A549 (cell line): ENCODE results near the gene GSC2. TPM values are rescaled to one million over a fixed set of nuclear protein-coding genes. Genes with fewer than 3 reads are reported as not detected.

Experiments
- ATAC-seq, 2 experiments: fragments of 200-7000 bp in 1 of 2; fragments of >200 bp in 1 of 2; cut with Nextera tagmentation in 1 of 2; cut with Tn5 transposase in 1 of 2; 3 replicates each; pipeline versions ENCODE4 v1.8.0 to v1.9.1; 2018 to 2020; ENCODE audit warnings: mild to moderate bottlenecking in 1 of 2, moderate library complexity in 1 of 2
- CTCF ChIA-PET: fragments of 300-600 bp; sonication (Branson Sonifier 250); formaldehyde crosslinking; extraction: SDS; loops from one replicate; lab custom pipeline; 2021; ENCODE audit warnings: antibody characterized with exemption, inconsistent platforms; lab: Yijun Ruan, JAX
- POLR2A ChIA-PET: fragments of 350-600 bp; formaldehyde crosslinking; extraction: SDS; loops from one replicate; lab custom pipeline; 2021; ENCODE audit warnings: antibody characterized with exemption, inconsistent platforms; lab: Yijun Ruan, JAX
- DNase-seq, 2 experiments: peaks; one replicate each; pipeline versions ENCODE4 v3.0.0 to v3.0.0-alpha.2; 2011 to 2016; ENCODE audit warnings: low read depth in 1 of 2, low spot score in 1 of 2
- FAIRE-seq: peaks from 2 replicates; lab custom pipeline; 2011; peaks lifted over from hg19 to GRCh38; lab: Jason Lieb, UNC
- H3K27ac ChIP-seq, 2 experiments: fragments of >200 bp; sonication (Bioruptor Twin); formaldehyde crosslinking; 3 replicates each; pipeline ENCODE4 v1.5.1; 2016 to 2017
- H3K4me1 ChIP-seq: fragments of >200 bp; sonication (Bioruptor Twin); formaldehyde crosslinking; 3 replicates; pipeline ENCODE4 v1.6.1; 2016
- H3K4me2 ChIP-seq: fragments of >200 bp; sonication (Bioruptor Twin); formaldehyde crosslinking; 3 replicates; pipeline ENCODE4 v1.6.1; 2016
- H3K4me3 ChIP-seq: fragments of >200 bp; sonication (Bioruptor Twin); formaldehyde crosslinking; 3 replicates; pipeline ENCODE4 v1.5.1; 2016
- H3K9me3 ChIP-seq: fragments of >200 bp; sonication (Bioruptor Twin); formaldehyde crosslinking; 3 replicates; pipeline ENCODE4 v1.6.1; 2016
- BCL3 ChIP-seq: fragments of >200 bp; sonication (Bioruptor Twin); formaldehyde crosslinking; IDR thresholded peaks from 3 replicates; pipeline ENCODE4 v1.6.1; 2016
- CBX8 ChIP-seq: fragments of 200-600 bp; sonication (generic); IDR thresholded peaks from 2 replicates; pipeline ENCODE4 v1.6.1; 2016
- CHD2 ChIP-seq: fragments of 150-350 bp; IDR thresholded peaks from 2 replicates; pipeline ENCODE4 v1.6.1; 2014; ENCODE audit warnings: low read length; ENCODE audit not compliant: partially characterized antibody
- CHD4 ChIP-seq: fragments of 200-600 bp; sonication (generic); IDR thresholded peaks from 2 replicates; pipeline ENCODE4 v1.6.1; 2016; ENCODE audit warnings: antibody characterized with exemption, mild to moderate bottlenecking, borderline replicate concordance
- EHF ChIP-seq: fragments of 250-450 bp; sonication (Bioruptor Pico); IDR thresholded peaks from 2 replicates; pipeline ENCODE4 v1.5.0; 2020; ENCODE audit warnings: mild to moderate bottlenecking
- EP300 ChIP-seq, 2 experiments: fragments of >200 bp; sonication (Bioruptor Twin); formaldehyde crosslinking; IDR thresholded peaks; 2 replicates in 1 of 2; 3 replicates in 1 of 2; pipeline ENCODE4 v1.6.1; 2016 to 2017
- FOSB ChIP-seq: fragments of 250-450 bp; sonication (Bioruptor Pico); IDR thresholded peaks from 2 replicates; pipeline ENCODE4 v1.5.0; 2020; ENCODE audit warnings: mild to moderate bottlenecking, moderate library complexity
- FOSL2 ChIP-seq, 2 experiments: fragments of 450-650 bp in 1 of 2; fragments of >200 bp in 1 of 2; sonication (Bioruptor Twin) in 1 of 2; formaldehyde crosslinking; IDR thresholded peaks; 2 replicates each; pipeline versions ENCODE4 v1.5.0 to v1.6.1; 2016 to 2020; ENCODE audit warnings: mild to moderate bottlenecking in 1 of 2, moderate library complexity in 1 of 2
- HDAC2 ChIP-seq: fragments of 200-600 bp; sonication (generic); IDR thresholded peaks from 2 replicates; pipeline ENCODE4 v1.6.1; 2016
- HEYL ChIP-seq: fragments of 250-450 bp; sonication (Bioruptor Pico); IDR thresholded peaks from 2 replicates; pipeline ENCODE4 v1.8.0; 2021; ENCODE audit warnings: mild to moderate bottlenecking, moderate library complexity
- HOXA7 ChIP-seq: fragments of 250-450 bp; sonication (Bioruptor Pico); IDR thresholded peaks from 2 replicates; pipeline ENCODE4 v1.5.0; 2020; ENCODE audit warnings: mild to moderate bottlenecking, moderate library complexity
- JUN ChIP-seq, 2 experiments: fragments of >200 bp; sonication (Bioruptor Twin); formaldehyde crosslinking; IDR thresholded peaks; 2 replicates in 1 of 2; 3 replicates in 1 of 2; pipeline ENCODE4 v1.6.1; 2016 to 2017
- MAFK ChIP-seq: fragments of 450-650 bp; IDR thresholded peaks from 2 replicates; pipeline ENCODE4 v1.6.1; 2014; ENCODE audit not compliant: partially characterized antibody
- MAX ChIP-seq: IDR thresholded peaks from 2 replicates; pipeline ENCODE4 v1.6.1; 2012
- MAZ ChIP-seq: fragments of 150-350 bp; IDR thresholded peaks from 2 replicates; pipeline ENCODE4 v1.6.1; 2014; ENCODE audit warnings: antibody characterized with exemption, low read depth, low read length, borderline replicate concordance
- NFE2L2 ChIP-seq: fragments of 150-350 bp; conservative IDR thresholded peaks from 2 replicates; pipeline ENCODE4 v1.6.1; 2014; ENCODE audit warnings: low read length
- PHF8 ChIP-seq: fragments of 200-600 bp; sonication (generic); IDR thresholded peaks from 2 replicates; pipeline ENCODE4 v1.6.1; 2016; ENCODE audit warnings: low read depth, mild to moderate bottlenecking, antibody characterized with exemption, moderate library complexity, borderline replicate concordance
- POLR2AphosphoS2 ChIP-seq: conservative IDR thresholded peaks from 2 replicates; pipeline ENCODE4 v1.6.1; 2012; ENCODE audit warnings: low read length, improper control_type of control experiment, inconsistent platforms
- REST ChIP-seq: fragments of 200-600 bp; sonication (generic); IDR thresholded peaks from 2 replicates; pipeline ENCODE4 v1.6.1; 2016; ENCODE audit warnings: antibody characterized with exemption, mild to moderate bottlenecking, moderate library complexity
- SMC3 ChIP-seq: fragments of >200 bp; sonication (Bioruptor Twin); formaldehyde crosslinking; IDR thresholded peaks from 3 replicates; pipeline ENCODE4 v1.6.1; 2018; ENCODE audit warnings: inconsistent platforms
- TP53 ChIP-seq: fragments of 250-450 bp; sonication (Bioruptor Pico); IDR thresholded peaks from 2 replicates; pipeline ENCODE4 v1.5.0; 2021; ENCODE audit warnings: mild to moderate bottlenecking, moderate library complexity
- ZSCAN20 ChIP-seq: fragments of 250-450 bp; sonication (Bioruptor Pico); IDR thresholded peaks from 2 replicates; pipeline ENCODE4 v1.8.0; 2022; ENCODE audit warnings: mild to moderate bottlenecking, moderate library complexity
- WGBS: methylation state at CpG from one replicate; pipeline ENCODE4 v1.1.6; 2017; ENCODE audit errors: missing lambda C conversion rate; 5-methylcytosine and 5-hydroxymethylcytosine counted together
- polyA plus RNA-seq, 4 experiments: library from polyadenylated mRNA; depleted of rRNA in 3 of 4; stranded (reverse); fragments of >200 nt; fragmentation: RNase III in 1 of 4; extraction: RNeasy Plus Mini Kit Qiagen cat#74134 plus additional on column Dnase treatment in 1 of 4; gene quantifications; 2 replicates in 3 of 4; 3 replicates in 1 of 4; pipeline ENCODE4 v1.2.3, GENCODE V29; 2011 to 2017
- TF ChIP-seq, protein P1 (sequence below): IDR thresholded peaks from 2 replicates; pipeline ENCODE4 v1.6.1; 2012; ENCODE audit warnings: low read depth, borderline replicate concordance
- TF ChIP-seq, protein P2 (sequence below): fragments of 250-450 bp; sonication (Bioruptor Pico); IDR thresholded peaks from 2 replicates; pipeline ENCODE4 v1.5.0; 2021; ENCODE audit warnings: mild to moderate bottlenecking, moderate library complexity, borderline replicate concordance
- TF ChIP-seq, protein P3 (sequence below): IDR thresholded peaks from 2 replicates; pipeline ENCODE4 v1.6.1; 2012
- TF ChIP-seq, protein P4 (sequence below): fragments of 250-450 bp; sonication (Bioruptor Pico); IDR thresholded peaks from 2 replicates; pipeline ENCODE4 v1.5.0; 2020; ENCODE audit warnings: low read depth, mild to moderate bottlenecking, moderate library complexity

The GSC2 gene
- polyA plus RNA-seq, 2 of the 4 experiments (the other 2 are of a cell fraction), result not detected

DNA sequence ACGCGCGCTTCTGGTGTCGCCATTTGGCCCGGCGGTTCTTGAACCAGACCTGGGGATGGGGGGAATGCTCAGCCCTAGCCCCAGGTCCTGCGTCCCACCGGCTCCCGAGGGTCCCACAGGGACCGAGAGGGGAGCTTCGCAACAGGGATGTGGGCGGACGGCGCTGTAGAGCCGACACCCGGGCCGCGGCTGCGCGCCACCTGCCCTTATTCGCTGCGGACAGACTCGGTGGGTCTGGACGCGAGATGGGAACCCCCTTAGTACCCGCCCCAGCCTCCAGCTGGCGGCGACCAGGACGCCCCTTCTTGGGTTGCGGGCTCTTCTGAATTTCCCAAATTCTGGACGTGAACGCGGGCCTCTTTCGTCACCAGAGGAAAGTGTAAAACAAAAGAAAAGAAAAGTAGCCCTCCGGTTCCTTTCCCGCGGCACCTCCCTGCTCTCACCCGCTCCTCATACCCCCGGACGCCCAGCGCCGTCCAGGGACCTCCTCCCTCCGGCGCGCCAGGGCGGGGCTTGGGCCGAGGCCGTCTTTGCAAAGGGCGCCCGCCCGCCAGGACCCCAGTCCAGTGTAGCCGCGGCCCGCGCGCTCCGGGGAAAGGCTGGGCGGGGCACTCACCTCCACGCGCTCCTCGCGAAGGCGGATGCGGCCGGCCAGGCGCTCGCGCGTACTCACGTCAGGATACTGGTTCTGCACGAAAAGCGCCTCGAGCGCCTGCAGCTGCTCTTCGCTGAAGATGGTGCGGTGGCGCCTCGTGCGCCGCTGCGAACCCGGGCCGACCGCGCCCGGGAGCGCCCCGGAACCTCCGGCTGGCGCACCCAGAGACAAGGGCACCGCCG is 827 bp downstream of the GSC2 start:
- peak overlapping the region in 1 of 2 experiments; percentile 51; a peak in 1 of 6 replicates for H3K27ac ChIP-seq
- no peak for TF ChIP-seq TP53 (CRISPR knock-in tag)
- TF ChIP-seq JUN (IDR thresholded peaks at IDR 0.05), result no peak
- TF ChIP-seq CHD4, result no peak
- TF ChIP-seq, protein P1, sequence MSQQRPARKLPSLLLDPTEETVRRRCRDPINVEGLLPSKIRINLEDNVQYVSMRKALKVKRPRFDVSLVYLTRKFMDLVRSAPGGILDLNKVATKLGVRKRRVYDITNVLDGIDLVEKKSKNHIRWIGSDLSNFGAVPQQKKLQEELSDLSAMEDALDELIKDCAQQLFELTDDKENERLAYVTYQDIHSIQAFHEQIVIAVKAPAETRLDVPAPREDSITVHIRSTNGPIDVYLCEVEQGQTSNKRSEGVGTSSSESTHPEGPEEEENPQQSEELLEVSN, result no peak; the same call in 1 of the 2 replicates
- TF ChIP-seq MAX, result peak; percentile 42
- TF ChIP-seq FOSB (CRISPR knock-in tag), result no peak
- TF ChIP-seq REST, result no peak
- no peak for TF ChIP-seq EHF (CRISPR knock-in tag)
- no peak for FAIRE-seq
- H3K4me2 ChIP-seq, result peak overlapping the region; percentile 81
- 9% methylated on average over 14 of the region's 92 CpGs for WGBS
- ChIA-PET POLR2A (no interaction called here), CTCF (no interaction called here)
- no peaks in the 10 kb centered on the region for H3K9me3 ChIP-seq
- H3K4me1 ChIP-seq, result no peaks in the 10 kb centered on the region
- H3K4me3 ChIP-seq, result peak overlapping the region; percentile 41
- peak in 1 of 2 experiments; percentile 24; a peak in 3 of 6 replicates for ATAC-seq
- DNase-seq, result no peak

DNA sequence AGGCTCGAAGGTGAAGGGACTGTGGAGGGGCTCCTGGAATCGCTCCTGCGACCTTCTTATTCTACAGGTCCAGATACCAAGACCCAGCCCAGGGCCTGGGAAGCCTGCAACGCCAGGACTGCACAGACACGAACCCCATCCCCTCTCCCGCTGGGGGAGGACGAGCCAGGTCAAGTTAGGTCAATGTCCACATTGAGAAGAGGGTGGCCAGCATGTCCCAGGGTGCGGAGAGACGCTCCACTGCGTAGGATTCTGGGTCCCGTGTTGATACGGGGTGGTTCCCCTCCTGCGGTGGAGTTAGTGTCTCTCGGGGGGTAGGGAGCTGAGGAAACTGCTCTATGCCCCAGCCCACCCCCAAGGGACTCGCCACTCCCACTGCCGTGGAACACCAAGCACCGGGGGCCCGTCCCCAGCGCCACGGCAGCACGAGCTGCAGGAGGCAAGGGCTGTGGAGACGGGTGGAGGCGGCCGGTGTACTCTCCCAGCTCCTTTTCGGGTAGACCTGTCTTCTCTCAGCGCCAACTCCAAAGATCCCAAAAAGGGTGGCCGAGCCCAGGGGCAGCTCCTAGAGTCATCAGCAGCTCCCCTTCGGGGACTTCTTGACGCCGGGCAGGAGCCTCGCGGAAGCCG is 1.6 kb downstream of the GSC2 start:
- DNase-seq (no peak), ATAC-seq (no peak), FAIRE-seq (no peak)
- H3K4me3 ChIP-seq, result peak overlapping the region; percentile 41
- no peaks in the 10 kb centered on the region for H3K9me3 ChIP-seq
- peaks cover 2% of the 10 kb centered on the region; the same call in 2 of the 3 replicates for H3K4me1 ChIP-seq
- ChIA-PET POLR2A (interaction anchor here (0.5 kb wide), 1 partner anchor 999 kb away, joined by 4 read pairs; the partner anchor contains the start of gene USP18), CTCF (interaction anchor here (1.5 kb wide), 1 partner anchor 26 kb away, joined by 4 read pairs; no protein-coding TSS in a partner anchor)
- H3K27ac ChIP-seq, result no peak overlapping the region
- 25% methylated on average over 11 of the region's 33 CpGs for WGBS
- H3K4me2 ChIP-seq, result peak overlapping the region; percentile 81
- TF ChIP-seq CBX8 (no peak), PHF8 (no peak), HOXA7 (CRISPR knock-in tag) (no peak), MAZ (no peak), ZSCAN20 (CRISPR knock-in tag) (no peak), FOSL2 (IDR thresholded peaks at IDR 0.05) (no peak), FOSL2 (CRISPR knock-in tag; IDR thresholded peaks at IDR 0.05) (no peak), HEYL (no peak), SMC3 (no peak), MAFK (no peak), HDAC2 (no peak), EP300 (IDR thresholded peaks at IDR 0.05) (no peak), NFE2L2 (no peak), BCL3 (no peak), CHD2 (no peak), POLR2AphosphoS2 (no peak)
- TF ChIP-seq, protein P2, sequence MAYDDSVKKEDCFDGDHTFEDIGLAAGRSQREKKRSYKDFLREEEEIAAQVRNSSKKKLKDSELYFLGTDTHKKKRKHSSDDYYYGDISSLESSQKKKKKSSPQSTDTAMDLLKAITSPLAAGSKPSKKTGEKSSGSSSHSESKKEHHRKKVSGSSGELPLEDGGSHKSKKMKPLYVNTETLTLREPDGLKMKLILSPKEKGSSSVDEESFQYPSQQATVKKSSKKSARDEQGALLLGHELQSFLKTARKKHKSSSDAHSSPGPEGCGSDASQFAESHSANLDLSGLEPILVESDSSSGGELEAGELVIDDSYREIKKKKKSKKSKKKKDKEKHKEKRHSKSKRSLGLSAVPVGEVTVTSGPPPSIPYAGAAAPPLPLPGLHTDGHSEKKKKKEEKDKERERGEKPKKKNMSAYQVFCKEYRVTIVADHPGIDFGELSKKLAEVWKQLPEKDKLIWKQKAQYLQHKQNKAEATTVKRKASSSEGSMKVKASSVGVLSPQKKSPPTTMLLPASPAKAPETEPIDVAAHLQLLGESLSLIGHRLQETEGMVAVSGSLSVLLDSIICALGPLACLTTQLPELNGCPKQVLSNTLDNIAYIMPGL (CRISPR knock-in tag), result no peak
- TF ChIP-seq, protein P3, sequence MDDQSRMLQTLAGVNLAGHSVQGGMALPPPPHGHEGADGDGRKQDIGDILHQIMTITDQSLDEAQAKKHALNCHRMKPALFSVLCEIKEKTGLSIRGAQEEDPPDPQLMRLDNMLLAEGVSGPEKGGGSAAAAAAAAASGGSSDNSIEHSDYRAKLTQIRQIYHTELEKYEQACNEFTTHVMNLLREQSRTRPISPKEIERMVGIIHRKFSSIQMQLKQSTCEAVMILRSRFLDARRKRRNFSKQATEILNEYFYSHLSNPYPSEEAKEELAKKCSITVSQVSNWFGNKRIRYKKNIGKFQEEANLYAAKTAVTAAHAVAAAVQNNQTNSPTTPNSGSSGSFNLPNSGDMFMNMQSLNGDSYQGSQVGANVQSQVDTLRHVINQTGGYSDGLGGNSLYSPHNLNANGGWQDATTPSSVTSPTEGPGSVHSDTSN, result no peak
- TF ChIP-seq, protein P4, sequence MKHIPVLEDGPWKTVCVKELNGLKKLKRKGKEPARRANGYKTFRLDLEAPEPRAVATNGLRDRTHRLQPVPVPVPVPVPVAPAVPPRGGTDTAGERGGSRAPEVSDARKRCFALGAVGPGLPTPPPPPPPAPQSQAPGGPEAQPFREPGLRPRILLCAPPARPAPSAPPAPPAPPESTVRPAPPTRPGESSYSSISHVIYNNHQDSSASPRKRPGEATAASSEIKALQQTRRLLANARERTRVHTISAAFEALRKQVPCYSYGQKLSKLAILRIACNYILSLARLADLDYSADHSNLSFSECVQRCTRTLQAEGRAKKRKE (CRISPR knock-in tag), result no peak
